Upper lobe of left lung (tissue), 6 donors: ENCODE results near the gene STK38. TPM values are rescaled to one million over a fixed set of nuclear protein-coding genes. Genes with fewer than 3 reads are reported as not detected.
"Not testable (repeated sequence)": the region's sequence is repeated elsewhere in the genome, so short reads cannot be mapped to it uniquely, and the experiment has no call there.

Experiments
- ATAC-seq, 2 donors: fragments of 200-7000 bp; cut with Tn5 transposase; one replicate each; pipeline ENCODE4 v1.9.1; 2022; ENCODE audit warnings: mild to moderate bottlenecking in 2 of 2, moderate library complexity in 2 of 2; ENCODE audit not compliant: low FRiP score in 2 of 2
- DNase-seq, 2 donors: peaks; one replicate each; pipeline ENCODE4 v3.0.0-alpha.2; 2019 to 2020
- H3K27ac ChIP-seq, 4 donors: fragments of 200-600 bp; sonication (generic); one replicate each; pipeline ENCODE4 v1.5.1; 2016 to 2019
- H3K27me3 ChIP-seq, 4 donors: fragments of 200-600 bp; sonication (generic); one replicate each; pipeline ENCODE4 v1.5.1; 2017 to 2019
- H3K36me3 ChIP-seq, 4 donors: fragments of 200-600 bp; sonication (generic); one replicate each; pipeline ENCODE4 v1.5.1; 2016 to 2019
- H3K4me1 ChIP-seq, 4 donors: fragments of 200-600 bp; sonication (generic); one replicate each; pipeline ENCODE4 v1.5.1; 2018 to 2019
- H3K4me3 ChIP-seq, 4 donors: fragments of 200-600 bp; sonication (generic); one replicate each; pipeline ENCODE4 v1.5.1; 2017 to 2019; ENCODE audit warnings: mild to moderate bottlenecking in 2 of 4, moderate library complexity in 1 of 4
- H3K9me3 ChIP-seq, 4 donors: fragments of 200-600 bp; sonication (generic); one replicate each; pipeline ENCODE4 v1.5.1; 2018 to 2019
- EP300 ChIP-seq, 4 donors: sonication (generic); formaldehyde crosslinking; IDR thresholded peaks; one replicate each; pipeline ENCODE4 v1.5.1; 2017; ENCODE audit warnings: antibody characterized with exemption in 4 of 4, control low read depth in 2 of 4
- POLR2A ChIP-seq, 4 donors: fragments of 450-650 bp; IDR thresholded peaks; one replicate each; pipeline ENCODE4 v1.5.1; 2016 to 2017; ENCODE audit warnings: antibody characterized with exemption in 4 of 4, mild to moderate bottlenecking in 2 of 4
- POLR2AphosphoS5 ChIP-seq, 2 donors: sonication (generic); formaldehyde crosslinking; IDR thresholded peaks; one replicate each; pipeline ENCODE4 v1.5.1; 2017; ENCODE audit warnings: antibody characterized with exemption in 2 of 2
- WGBS, 2 donors: methylation state at CpG; one replicate each; pipeline ENCODE4 v1.1.5; 2017 to 2018; 5-methylcytosine and 5-hydroxymethylcytosine counted together
- total RNA-seq, 6 donors: library from RNA; depleted of rRNA in 4 of 6; stranded (reverse); fragments of >200 nt in 4 of 6; gene quantifications; one replicate each; pipeline versions ENCODE4 v1.1.0 to v1.2.1, GENCODE V29; 2016 to 2021
- TF ChIP-seq, protein P1 (sequence below), 6 experiments: fragments of 450-650 bp in 4 of 6; fragments of 200-600 bp in 2 of 6; sonication (generic) in 2 of 6; IDR thresholded peaks; one replicate each; pipeline ENCODE4 v1.5.1; 2016 to 2019; ENCODE audit warnings: antibody characterized with exemption in 6 of 6
- donor health status: DM: no; HTN: no; CAD: no; lungs with moderate emphysema.
- donor health status: DM: no; HTN: yes; CAD: no; lungs with severe emphysema.

Gene STK38
- total RNA-seq, 6 donors from 2014 or later = 15.1 to 47.1 (median 30.4) TPM

- H3K36me3 ChIP-seq = no peaks in the 10 kb centered on the region
- no peak overlapping the region for H3K27ac ChIP-seq
- H3K4me3 ChIP-seq = no peak overlapping the region
- H3K4me1 ChIP-seq = peaks cover 0 to 15% (median 4%) of the 10 kb centered on the region in 4 donors
- ATAC-seq (no peak), DNase-seq (no peak)
- WGBS, 2 donors = 89% methylated on average over 7 of the region's 7 CpGs
- no peaks in the 10 kb centered on the region for H3K27me3 ChIP-seq
- H3K9me3 ChIP-seq = peaks cover 0 to 5% (median 0%) of the 10 kb centered on the region in 4 donors
- TF ChIP-seq, protein P1, sequence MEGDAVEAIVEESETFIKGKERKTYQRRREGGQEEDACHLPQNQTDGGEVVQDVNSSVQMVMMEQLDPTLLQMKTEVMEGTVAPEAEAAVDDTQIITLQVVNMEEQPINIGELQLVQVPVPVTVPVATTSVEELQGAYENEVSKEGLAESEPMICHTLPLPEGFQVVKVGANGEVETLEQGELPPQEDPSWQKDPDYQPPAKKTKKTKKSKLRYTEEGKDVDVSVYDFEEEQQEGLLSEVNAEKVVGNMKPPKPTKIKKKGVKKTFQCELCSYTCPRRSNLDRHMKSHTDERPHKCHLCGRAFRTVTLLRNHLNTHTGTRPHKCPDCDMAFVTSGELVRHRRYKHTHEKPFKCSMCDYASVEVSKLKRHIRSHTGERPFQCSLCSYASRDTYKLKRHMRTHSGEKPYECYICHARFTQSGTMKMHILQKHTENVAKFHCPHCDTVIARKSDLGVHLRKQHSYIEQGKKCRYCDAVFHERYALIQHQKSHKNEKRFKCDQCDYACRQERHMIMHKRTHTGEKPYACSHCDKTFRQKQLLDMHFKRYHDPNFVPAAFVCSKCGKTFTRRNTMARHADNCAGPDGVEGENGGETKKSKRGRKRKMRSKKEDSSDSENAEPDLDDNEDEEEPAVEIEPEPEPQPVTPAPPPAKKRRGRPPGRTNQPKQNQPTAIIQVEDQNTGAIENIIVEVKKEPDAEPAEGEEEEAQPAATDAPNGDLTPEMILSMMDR (IDR thresholded peaks at IDR 0.05) = no peak
- TF ChIP-seq POLR2AphosphoS5 (IDR thresholded peaks at IDR 0.05) (no peak), EP300 (IDR thresholded peaks at IDR 0.05) (no peak), POLR2A (IDR thresholded peaks at IDR 0.05) (no peak)
These were observed 29.3 kb upstream of the STK38 start for GRCh38 chr6:36576578-36576977.

DNA sequence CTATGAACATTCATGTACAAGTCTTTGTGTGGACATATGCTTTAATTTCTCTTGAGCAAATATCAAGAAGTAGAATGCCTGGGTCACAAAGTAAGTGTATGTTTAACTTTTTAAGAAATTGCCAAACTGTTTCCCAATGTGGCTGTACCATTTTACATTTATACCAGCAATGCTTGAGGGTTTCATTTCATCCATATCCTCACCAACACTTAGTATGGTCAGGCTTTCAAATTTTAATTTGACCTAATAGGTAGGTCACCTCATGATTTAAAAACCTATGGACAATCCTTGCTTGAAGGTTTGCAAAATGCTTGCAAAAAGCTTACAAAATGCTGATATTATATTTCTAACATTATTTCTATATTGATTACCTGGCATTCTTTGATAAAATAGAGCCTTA, 27.4 kb upstream of the STK38 start:
- H3K4me3 ChIP-seq = no peak overlapping the region
- no peak for ATAC-seq
- peaks cover 0 to 10% (median 0%) of the 10 kb centered on the region in 4 donors for H3K4me1 ChIP-seq
- peaks cover 0 to 5% (median 0%) of the 10 kb centered on the region in 4 donors for H3K9me3 ChIP-seq
- no peaks in the 10 kb centered on the region for H3K27me3 ChIP-seq
- H3K36me3 ChIP-seq = no peaks in the 10 kb centered on the region
- TF ChIP-seq POLR2AphosphoS5 (IDR thresholded peaks at IDR 0.05) = no peak
- TF ChIP-seq, protein P1 (IDR thresholded peaks at IDR 0.05) = no peak
- no peak for TF ChIP-seq POLR2A (IDR thresholded peaks at IDR 0.05)
- no peak for TF ChIP-seq EP300 (IDR thresholded peaks at IDR 0.05)
- DNase-seq = no peak
- no peak overlapping the region for H3K27ac ChIP-seq

- 86 to 93% methylated on average over 12 of the region's 12 CpGs for WGBS, 2 donors
- not testable (repeated sequence) for DNase-seq, H3K4me3 ChIP-seq, H3K9me3 ChIP-seq, H3K4me1 ChIP-seq, H3K27me3 ChIP-seq, ATAC-seq, H3K27ac ChIP-seq, H3K36me3 ChIP-seq
These were observed 25.4 kb upstream of the STK38 start for GRCh38 chr6:36572353-36573311.

DNA sequence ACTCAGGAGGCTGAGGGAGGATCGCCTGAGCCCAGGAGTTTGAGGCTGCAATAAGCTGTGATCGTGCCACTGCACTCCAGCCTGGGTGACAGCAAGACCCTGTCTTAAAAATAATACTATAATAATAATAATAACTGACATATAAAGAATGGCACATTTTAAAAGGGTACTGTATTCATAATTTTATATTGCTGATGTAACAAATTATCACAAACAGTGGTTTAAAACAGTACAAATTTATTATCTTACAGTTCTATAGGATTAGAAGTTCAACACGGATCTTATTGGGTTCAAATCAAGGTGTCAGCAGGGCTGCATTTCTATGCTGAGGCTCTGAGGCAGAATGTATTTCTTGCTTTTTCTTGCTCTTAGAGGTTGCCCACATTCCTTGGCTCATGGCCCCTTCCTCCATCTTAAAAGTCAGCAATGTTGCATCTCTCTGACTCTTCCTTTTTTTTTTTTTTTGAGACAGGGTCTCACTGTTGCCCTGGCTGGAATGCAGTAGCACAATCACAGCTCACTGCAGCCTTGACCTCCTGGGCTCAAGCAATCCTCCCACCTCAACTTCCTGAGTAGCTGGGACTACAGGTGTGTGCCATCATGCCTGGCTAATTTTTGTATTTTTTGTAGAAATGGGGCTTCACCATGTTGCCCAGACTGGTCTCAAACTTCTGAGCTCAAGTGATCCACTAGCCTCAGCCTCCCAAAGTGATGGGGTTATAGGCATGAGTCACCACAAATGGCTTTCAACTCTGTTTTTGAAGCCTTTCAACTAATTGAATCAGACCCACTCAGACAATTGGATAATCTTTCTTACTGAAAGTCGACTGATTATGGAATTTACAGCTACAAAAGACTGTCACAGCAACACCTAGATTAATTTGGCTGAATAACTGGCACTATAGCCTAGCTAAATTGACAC, 24.1 kb upstream of the STK38 start:
- TF ChIP-seq POLR2A (IDR thresholded peaks at IDR 0.05) (no peak), POLR2AphosphoS5 (IDR thresholded peaks at IDR 0.05) (no peak)
- TF ChIP-seq, protein P1 (IDR thresholded peaks at IDR 0.05) = no peak
- WGBS, 2 donors = 89 to 91% methylated on average over 4 of the region's 4 CpGs

DNA sequence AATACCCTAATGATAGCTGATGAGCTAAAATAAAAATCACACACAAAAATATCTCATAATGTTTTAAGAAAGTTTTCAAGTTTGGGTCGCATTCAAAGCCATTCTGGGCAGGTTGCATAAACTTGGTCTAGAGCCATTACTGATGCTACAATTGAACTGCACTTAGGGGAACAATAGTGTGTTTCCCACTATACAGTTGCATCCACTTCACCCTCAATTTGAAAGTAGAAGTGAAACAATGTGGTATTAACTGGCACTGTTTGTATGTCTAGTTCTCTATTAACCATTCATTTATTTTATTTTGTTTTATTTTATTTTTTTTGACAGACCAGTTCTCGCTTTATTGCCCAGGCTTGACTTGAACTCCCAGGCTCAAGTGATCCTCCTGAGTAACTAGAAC, 23.0 kb upstream of the STK38 start:
- DNase-seq (no peak), ATAC-seq (no peak)
- H3K4me1 ChIP-seq = no peaks in the 10 kb centered on the region
- peaks cover 0 to 5% (median 0%) of the 10 kb centered on the region in 4 donors for H3K9me3 ChIP-seq
- no peak overlapping the region for H3K27ac ChIP-seq
- WGBS, 2 donors = 86 to 93% methylated on average over 2 of the region's 2 CpGs
- H3K36me3 ChIP-seq = no peaks in the 10 kb centered on the region
- no peak for TF ChIP-seq EP300 (IDR thresholded peaks at IDR 0.05)
- H3K4me3 ChIP-seq = no peak overlapping the region
- H3K27me3 ChIP-seq = no peaks in the 10 kb centered on the region

More for the DNA sequence above, 24.1 kb upstream of the STK38 start:
- Histone ChIP-seq H3K4me3 (no peak overlapping the region), H3K27ac (no peak overlapping the region), H3K9me3 (peaks cover 0 to 5% (median 0%) of the 10 kb centered on the region in 4 donors), H3K4me1 (no peaks in the 10 kb centered on the region), H3K27me3 (no peaks in the 10 kb centered on the region), H3K36me3 (no peaks in the 10 kb centered on the region)
- DNase-seq = no peak
- ATAC-seq = no peak
